NCI-H748 (cell line): ENCODE results near the gene TRMT10A.
"Not testable (repeated sequence)": the region's sequence is repeated elsewhere in the genome, so short reads cannot be mapped to it uniquely, and the experiment has no call there.

Experiments
- DNase-seq: peaks from one replicate; lab custom pipeline; 2025; ENCODE audit not compliant: unreplicated experiment; lab: John Stamatoyannopoulos, UW

TRMT10A gene

GRCh38 chr4:99564921-99565320 is 1.1 kb upstream of the TRMT10A start:
- no peak for DNase-seq

DNA sequence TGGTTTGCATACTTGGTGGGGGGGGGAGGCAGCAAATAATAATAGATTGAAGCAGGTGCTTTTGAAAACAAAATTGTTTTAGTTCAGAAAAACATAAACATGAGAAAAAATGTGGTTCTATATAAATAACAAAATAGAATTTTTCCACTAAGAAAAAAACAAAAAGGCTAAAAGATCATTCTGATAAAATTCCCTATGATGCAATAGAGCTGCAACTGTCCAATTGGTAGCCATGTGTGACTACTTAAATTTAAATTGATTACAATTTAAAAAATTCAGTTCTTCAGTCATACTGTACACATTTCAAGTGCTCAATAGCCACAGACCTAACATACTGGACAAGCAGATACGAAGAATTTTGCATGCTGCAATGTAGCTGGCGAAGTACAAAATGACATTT is 11.0 kb downstream of the TRMT10A start:
- no peak for DNase-seq

- no peak for DNase-seq
Measured at GRCh38 chr4:99540277-99540939, 23.4 kb downstream of the TRMT10A start.

DNA sequence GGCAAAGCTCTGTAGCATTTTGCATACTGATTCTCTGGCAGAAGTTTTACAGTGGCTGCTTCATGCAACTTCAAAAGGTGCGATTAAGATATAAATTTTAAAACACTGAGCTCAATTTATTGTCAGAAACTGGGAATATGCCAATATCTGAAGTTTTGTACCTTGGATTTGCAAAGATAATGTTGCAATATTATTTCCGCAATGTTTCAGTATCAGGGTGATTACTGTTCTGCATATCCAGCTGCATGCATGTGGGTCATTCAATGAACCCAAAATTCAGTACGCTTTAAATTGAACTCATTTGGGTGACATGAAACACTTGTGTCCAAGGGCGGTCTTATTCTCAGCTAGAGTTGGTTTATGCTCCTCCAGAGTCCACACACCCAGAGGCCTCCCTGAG is 26.2 kb downstream of the TRMT10A start:
- DNase-seq = no peak

- DNase-seq = peak; percentile 83
Measured at GRCh38 chr4:99536848-99537247, 27.0 kb downstream of the TRMT10A start.

DNA sequence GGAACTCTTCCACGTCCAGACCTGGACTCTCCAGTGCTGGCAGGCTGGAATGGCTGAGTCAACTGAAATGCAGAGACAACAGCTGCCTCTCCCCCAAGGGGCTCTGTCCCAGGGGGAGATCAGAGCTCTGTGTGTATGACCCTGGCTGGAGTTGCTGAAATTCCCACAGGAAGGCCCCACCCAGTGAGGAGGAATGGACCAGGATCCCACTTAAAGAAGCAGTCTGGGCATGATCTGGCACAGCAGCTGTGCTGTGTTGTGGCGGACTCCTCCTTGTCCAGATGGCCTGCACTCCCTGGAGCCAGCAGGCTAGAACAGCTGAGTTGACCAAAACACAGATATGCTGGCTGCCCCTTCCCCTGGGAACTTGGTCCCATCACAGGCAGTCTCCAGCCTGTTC is 27.6 kb downstream of the TRMT10A start:
- DNase-seq = peak; percentile 42

DNA sequence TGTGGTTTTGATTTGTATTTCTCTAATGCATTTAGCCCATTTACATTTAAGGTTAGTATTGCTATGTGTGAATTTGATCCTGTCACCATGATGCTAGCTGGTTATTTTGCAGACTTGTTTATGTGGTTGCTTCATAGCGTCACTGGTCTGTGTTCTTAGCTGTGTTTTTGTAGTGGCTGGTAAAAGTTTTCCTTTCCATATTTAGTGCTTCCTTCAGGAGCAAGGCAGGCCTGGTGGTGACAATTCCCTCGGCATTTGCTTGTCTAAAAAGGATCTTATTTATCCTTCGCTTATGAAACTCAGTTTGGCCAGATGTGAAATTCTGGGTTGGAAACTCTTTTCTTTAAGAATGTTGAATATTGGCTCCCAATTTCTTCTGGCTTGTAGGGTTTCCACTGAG is 29.1 kb downstream of the TRMT10A start:
- DNase-seq = not testable (repeated sequence)

DNA sequence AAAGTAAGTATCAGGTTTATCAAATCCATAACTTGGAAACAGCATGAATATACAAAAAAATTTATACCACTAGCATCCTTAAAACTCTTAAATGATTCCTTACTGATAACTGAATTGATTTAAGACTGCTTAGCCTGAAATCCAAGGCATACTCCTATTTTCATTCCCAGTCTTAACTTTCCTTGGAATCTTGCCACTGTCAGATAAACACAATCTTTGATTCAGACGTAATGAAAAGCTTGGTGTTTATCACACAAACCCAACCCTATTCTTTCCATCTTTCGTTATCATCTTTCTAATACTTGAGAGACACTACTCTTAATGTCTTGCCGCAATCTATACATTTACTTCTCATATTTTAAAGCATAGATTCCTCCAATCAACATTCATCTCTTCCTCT is 33.9 kb downstream of the TRMT10A start:
- DNase-seq = no peak

DNA sequence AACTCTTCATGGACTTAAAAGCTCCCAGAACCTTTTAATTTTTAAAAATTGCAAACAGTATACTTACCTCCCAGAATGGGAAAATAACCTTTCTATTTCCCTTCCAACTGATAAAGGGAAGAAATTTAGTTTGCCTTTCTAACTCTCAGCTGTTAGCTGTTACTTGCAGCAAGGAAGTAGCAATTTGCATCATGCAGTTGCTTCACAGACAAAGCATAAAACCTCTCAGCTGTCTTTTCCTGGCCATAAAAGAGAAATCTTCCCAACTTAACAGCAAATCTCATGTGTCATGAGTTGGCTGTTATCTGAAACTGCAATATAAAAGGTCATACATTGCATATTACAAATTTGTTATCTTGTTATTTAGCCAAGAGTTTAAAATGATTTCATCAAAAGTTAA is 34.6 kb downstream of the TRMT10A start:
- no peak for DNase-seq

GRCh38 chr4:99518601-99519295 is 45.1 kb downstream of the TRMT10A start:
- DNase-seq = no peak

DNA sequence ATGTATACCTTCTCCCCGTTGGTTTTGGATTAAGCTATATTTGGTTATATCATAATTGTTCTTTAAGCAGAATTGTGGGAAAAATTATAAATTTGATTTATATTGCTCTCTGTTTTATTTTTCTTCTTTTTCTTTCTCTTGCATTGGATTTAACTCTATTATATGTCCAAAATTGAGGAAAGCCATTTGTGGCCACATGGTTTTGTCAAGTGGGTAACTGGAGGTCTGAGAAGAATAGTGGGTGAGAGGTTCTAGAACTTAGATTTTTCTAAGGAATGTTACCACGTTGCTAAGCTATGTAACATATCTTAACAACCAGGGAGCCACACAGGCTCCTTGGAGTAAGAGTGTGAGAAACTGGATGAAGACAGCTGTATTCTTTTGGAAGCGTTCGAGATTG is 53.1 kb downstream of the TRMT10A start, which contains the start of gene C4orf17:
Gene C4orf17 (plus strand): TSS at position 301 of the 400 bp plus-strand sequence. CDS start 2,061 bp downstream, outside the sequence.
- no peak for DNase-seq

- DNase-seq = no peak
Measured at GRCh38 chr4:99507762-99508161, 56.1 kb downstream of the TRMT10A start.

- no peak for DNase-seq
Measured at GRCh38 chr4:99507349-99507748, 56.5 kb downstream of the TRMT10A start.

DNA sequence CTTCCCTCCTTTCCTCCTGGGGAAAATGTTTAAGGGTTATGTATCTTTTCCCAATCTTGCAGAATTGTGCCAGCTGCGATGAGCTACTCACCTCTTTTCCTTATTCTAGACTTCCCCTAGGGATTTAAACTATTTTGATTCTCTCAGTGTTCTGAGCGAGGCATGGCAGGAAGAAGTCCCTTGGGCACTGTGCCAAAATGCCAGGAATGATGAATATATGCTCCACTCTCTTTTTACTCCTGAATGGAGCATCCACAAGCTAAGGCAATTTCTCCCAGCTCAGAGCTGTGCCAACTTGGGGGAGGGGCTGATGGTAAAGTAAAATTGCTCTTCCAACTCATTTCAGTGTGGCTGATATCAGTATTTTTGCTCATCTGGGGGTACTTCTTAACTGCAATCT is 57.1 kb downstream of the TRMT10A start:
- DNase-seq = peak; percentile 12

DNA sequence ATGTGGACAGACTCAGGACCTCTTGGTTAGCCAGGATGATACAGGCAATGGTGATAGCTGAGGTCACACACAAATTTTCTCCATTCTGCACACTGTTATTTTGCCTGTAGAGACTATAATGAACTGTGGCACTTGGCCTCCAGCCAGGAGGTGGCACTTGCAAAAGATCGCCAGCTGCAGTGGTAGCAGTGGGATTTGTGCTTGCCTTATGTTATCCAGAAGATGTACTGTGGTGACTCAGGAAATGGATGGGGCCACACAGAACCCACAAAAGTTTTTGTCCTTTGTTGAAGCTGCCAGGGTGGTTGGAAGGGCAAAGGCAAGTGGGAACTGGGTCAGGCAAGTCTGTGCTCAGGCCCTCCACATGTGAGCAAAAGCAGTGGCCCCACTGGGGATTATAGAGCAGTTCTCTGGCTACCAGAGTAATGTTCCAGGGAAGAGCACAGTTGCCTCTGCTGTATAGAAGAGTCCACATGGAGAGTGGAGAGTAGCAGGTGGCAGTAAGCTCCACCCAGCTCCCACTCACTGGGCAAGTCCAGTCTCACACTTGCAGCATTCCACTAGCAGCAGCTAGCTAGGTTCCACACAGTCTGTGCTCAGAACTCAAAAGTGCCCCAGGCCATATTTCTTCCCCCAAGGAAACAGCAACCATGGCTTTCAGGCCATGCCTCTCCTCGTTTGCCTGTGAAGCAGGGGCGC is 58.9 kb downstream of the TRMT10A start:
- DNase-seq = peak; percentile 23
